Effector CD8-positive, alpha-beta T cell (primary cell): ENCODE data around the gene TRIM44.

Experiments used
- DNase-seq: peaks from one replicate; lab custom pipeline; 2025; lab: John Stamatoyannopoulos, UW
- total RNA-seq, 4 experiments: gene quantifications; one replicate each; lab custom pipeline; 2026; lab: John Stamatoyannopoulos, UW

TRIM44 gene
- 102 to 162 (median 130) reads per million in 4 experiments for total RNA-seq

GRCh38 chr11:35662649-35663407 lies at the start of gene TRIM44:
Gene TRIM44, plus strand, starts transcription at chr11:35662775. Its CDS starts 337 bp downstream, at chr11:35663112.
- DNase-seq = peak; percentile 56

GRCh38 chr11:35614939-35615569 lies 47.5 kb upstream of the TRIM44 start:
- DNase-seq = no peak

GRCh38 chr11:35615921-35616900 lies 46.4 kb upstream of the TRIM44 start:
- DNase-seq = no peak

- no peak for DNase-seq
These were observed 45.3 kb upstream of the TRIM44 start for GRCh38 chr11:35617316-35617686.

- no peak for DNase-seq
These were observed 44.7 kb upstream of the TRIM44 start, which contains the start of gene FJX1 for GRCh38 chr11:35617687-35618496. Gene FJX1, plus strand, starts transcription at chr11:35618460. Its CDS starts 177 bp downstream, at chr11:35618637.

- no peak for DNase-seq
These were observed 44.0 kb upstream of the TRIM44 start for GRCh38 chr11:35618497-35619115.

GRCh38 chr11:35619116-35619854 lies 43.3 kb upstream of the TRIM44 start:
- no peak for DNase-seq

- DNase-seq = no peak
These were observed 42.5 kb upstream of the TRIM44 start for GRCh38 chr11:35619855-35620640.

- no peak for DNase-seq
These were observed 41.8 kb upstream of the TRIM44 start for GRCh38 chr11:35620795-35621194.

- no peak for DNase-seq
These were observed 41.0 kb upstream of the TRIM44 start for GRCh38 chr11:35621620-35622019.

- no peak for DNase-seq
These were observed 40.5 kb upstream of the TRIM44 start for GRCh38 chr11:35622070-35622469.

- no peak for DNase-seq
These were observed 38.9 kb upstream of the TRIM44 start for GRCh38 chr11:35623621-35624168.

- no peak for DNase-seq
These were observed 38.3 kb upstream of the TRIM44 start for GRCh38 chr11:35624316-35624715.

- DNase-seq = no peak
These were observed 37.8 kb upstream of the TRIM44 start for GRCh38 chr11:35624781-35625180.

- no peak for DNase-seq
These were observed 36.1 kb upstream of the TRIM44 start for GRCh38 chr11:35626501-35626900.

- no peak for DNase-seq
These were observed 33.1 kb upstream of the TRIM44 start for GRCh38 chr11:35629511-35629910.

GRCh38 chr11:35629914-35630313 lies 32.7 kb upstream of the TRIM44 start:
- DNase-seq = no peak

GRCh38 chr11:35631891-35632290 lies 30.7 kb upstream of the TRIM44 start:
- DNase-seq = no peak

- DNase-seq = no peak
These were observed 30.3 kb upstream of the TRIM44 start for GRCh38 chr11:35632301-35632700.
